ENCODE data around the gene CD28. TPM values are rescaled to one million over a fixed set of nuclear protein-coding genes. Genes with fewer than 3 reads are reported as not detected.

The CD28 gene
- total RNA-seq, 1 donor: not detected

GRCh38 chr2:203675086-203675485, 31.4 kb upstream of the CD28 start:
- DNase-seq (ENCODE audit: low read depth): no peak
- H3K4me3 ChIP-seq (ENCODE audit: low read depth, low read length): no peak overlapping the region
- TF ChIP-seq, protein P1, sequence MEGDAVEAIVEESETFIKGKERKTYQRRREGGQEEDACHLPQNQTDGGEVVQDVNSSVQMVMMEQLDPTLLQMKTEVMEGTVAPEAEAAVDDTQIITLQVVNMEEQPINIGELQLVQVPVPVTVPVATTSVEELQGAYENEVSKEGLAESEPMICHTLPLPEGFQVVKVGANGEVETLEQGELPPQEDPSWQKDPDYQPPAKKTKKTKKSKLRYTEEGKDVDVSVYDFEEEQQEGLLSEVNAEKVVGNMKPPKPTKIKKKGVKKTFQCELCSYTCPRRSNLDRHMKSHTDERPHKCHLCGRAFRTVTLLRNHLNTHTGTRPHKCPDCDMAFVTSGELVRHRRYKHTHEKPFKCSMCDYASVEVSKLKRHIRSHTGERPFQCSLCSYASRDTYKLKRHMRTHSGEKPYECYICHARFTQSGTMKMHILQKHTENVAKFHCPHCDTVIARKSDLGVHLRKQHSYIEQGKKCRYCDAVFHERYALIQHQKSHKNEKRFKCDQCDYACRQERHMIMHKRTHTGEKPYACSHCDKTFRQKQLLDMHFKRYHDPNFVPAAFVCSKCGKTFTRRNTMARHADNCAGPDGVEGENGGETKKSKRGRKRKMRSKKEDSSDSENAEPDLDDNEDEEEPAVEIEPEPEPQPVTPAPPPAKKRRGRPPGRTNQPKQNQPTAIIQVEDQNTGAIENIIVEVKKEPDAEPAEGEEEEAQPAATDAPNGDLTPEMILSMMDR (IDR thresholded peaks at IDR 0.05; ENCODE audit: insufficient read depth, low read length): no peak

DNA sequence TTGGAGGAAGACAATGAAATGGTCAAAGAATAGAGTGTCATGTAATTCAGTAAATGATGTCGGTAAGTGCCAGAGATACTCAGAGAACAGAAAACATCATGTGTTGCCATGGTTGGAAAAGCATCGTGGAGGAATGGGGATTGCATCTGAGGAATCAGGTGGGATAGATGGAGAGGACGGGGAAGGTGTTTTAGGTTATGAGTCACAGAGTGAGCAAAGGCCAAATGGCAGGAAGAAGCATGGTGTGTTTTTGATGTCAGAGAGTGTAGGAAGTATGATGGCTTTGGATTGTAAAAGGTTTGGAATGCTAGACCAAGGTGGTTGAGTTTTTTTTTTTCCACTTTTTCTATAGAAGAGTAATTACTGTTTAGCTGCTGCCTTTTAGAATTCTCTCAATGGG, 27.5 kb upstream of the CD28 start:
- no peak for DNase-seq (ENCODE audit: low read depth)
- H3K4me3 ChIP-seq (ENCODE audit: low read depth, low read length): no peak overlapping the region
- TF ChIP-seq, protein P1 (IDR thresholded peaks at IDR 0.05; ENCODE audit: insufficient read depth, low read length): no peak

- no peak overlapping the region for H3K4me3 ChIP-seq (ENCODE audit: low read depth, low read length)
- TF ChIP-seq, protein P1 (IDR thresholded peaks at IDR 0.05; ENCODE audit: insufficient read depth, low read length): no peak
- no peak for DNase-seq (ENCODE audit: low read depth)
Measured at GRCh38 chr2:203679401-203679800, 27.0 kb upstream of the CD28 start.

GRCh38 chr2:203681978-203682377, 24.5 kb upstream of the CD28 start:
- TF ChIP-seq, protein P1 (IDR thresholded peaks at IDR 0.05; ENCODE audit: insufficient read depth, low read length): no peak
- no peak overlapping the region for H3K4me3 ChIP-seq (ENCODE audit: low read depth, low read length)
- DNase-seq (ENCODE audit: low read depth): peak; percentile 43

DNA sequence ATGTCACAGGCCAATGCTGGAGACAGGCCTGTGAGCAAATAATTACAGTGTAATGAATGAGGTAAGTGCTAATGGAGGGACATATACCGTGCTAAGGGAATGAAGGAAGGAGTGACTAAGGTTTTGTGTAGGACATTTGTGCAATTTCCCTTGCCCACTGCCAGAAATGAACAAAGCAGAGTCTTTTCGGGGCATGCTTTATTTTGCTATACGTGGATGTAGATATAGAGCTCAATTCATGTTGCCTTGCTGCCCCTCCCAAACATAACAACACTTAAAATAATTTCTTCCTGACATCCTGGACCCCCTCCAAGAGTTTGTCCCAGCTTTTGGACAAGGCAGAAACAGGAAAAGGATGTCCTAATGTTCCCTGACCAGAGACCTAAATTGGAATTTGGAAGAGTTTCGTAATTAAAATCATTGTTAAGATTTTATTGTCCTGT, 23.7 kb upstream of the CD28 start:
- TF ChIP-seq, protein P1 (IDR thresholded peaks at IDR 0.05; ENCODE audit: insufficient read depth, low read length): no peak
- DNase-seq (ENCODE audit: low read depth): peak; percentile 72
- H3K4me3 ChIP-seq (ENCODE audit: low read depth, low read length): no peak overlapping the region

DNA sequence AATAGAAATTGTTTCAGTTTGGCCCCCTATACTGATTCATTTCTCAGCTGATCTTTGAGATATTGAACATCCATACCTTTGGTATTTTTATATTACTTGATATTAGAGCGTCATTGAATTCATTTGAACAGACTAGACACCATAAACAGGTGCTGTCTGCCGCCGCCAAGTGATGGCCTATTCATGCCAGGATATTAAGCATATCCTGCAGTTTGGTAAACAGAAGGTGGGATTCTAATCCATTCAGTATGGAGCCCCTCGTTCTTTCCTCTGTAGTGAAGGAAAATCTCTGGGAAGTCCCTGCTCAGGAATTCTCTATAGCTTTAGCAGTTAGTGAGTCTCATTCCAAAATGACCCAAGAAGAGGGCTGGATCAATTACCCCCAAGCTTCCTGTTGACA, 23.0 kb upstream of the CD28 start:
- TF ChIP-seq, protein P1 (IDR thresholded peaks at IDR 0.05; ENCODE audit: insufficient read depth, low read length): no peak
- no peak overlapping the region for H3K4me3 ChIP-seq (ENCODE audit: low read depth, low read length)
- DNase-seq (ENCODE audit: low read depth): no peak

DNA sequence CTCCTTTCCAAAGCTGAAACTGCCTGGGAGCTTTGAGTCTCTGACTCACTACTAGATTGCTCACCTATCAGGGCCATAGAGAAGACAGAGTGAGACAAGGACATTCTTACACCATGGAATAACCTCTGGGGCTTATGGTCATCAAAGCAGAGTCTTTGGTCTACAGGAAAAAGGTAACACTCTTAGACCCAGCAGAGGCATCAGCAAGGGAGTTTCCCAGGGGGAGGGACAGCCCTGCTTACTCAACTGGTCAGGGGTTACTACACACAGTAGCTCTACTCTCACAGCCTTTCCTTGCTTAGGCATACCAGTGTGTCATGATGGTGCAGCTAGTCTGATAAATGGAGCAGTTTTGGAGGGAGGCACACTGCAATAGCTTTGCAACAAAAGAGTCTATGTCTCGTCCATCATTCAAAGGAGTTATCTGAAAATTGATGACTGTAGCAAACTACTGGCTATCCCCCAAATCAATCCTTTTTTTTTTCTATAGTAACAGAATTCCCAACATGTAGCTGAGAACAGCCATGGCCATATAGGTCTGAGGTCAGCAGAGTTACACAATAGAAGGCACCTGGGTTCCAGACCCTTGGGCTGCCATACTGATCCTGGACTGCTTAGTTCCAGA, 22.4 kb upstream of the CD28 start:
- DNase-seq (ENCODE audit: low read depth): peak; percentile 87
- no peak overlapping the region for H3K4me3 ChIP-seq (ENCODE audit: low read depth, low read length)

More for the DNA sequence above, 22.4 kb upstream of the CD28 start:
- TF ChIP-seq, protein P1 (IDR thresholded peaks at IDR 0.05; ENCODE audit: insufficient read depth, low read length): no peak

Data from fibroblast of the aortic adventitia (primary cell).